ENCODE measurements around the gene LSM14B. TPM values are rescaled to one million over a fixed set of nuclear protein-coding genes. Genes with fewer than 3 reads are reported as not detected.

LSM14B gene
- total RNA-seq, 1 experiment from 2014 or later = 72.5 TPM

- Histone ChIP-seq H3K9me3 (ENCODE audit: low read depth, low read length, poor library complexity, severe bottlenecking) (no peaks in the 10 kb centered on the region), H3K4me1 (ENCODE audit: insufficient read depth, low read length, poor library complexity, severe bottlenecking) (peaks cover 10% of the 10 kb centered on the region), H3K27ac (ENCODE audit: low read depth, low read length, poor library complexity, severe bottlenecking) (no peak overlapping the region), H3K36me3 (ENCODE audit: insufficient read depth, low read length, poor library complexity, severe bottlenecking) (peaks cover 36% of the 10 kb centered on the region), H3K27me3 (replicated peaks; ENCODE audit: insufficient read depth, low read depth, low read length, poor library complexity) (no peaks in the 10 kb centered on the region), H3K4me3 (ENCODE audit: low read depth, low read length, poor library complexity, severe bottlenecking) (no peak overlapping the region)
- BruUV-seq (replicated peaks) = no TSS peak
- no peak for DNase-seq (ENCODE audit: low spot score)
- CTCF ChIA-PET = no interaction called here
- intact Hi-C loops (cut with micrococcal nuclease; ENCODE audit: unreplicated experiment) = no loop called here
- POLR2A ChIA-PET (ENCODE audit: low non-redundant PET) = no interaction called here
- no peak for TF ChIP-seq CTCF (conservative IDR thresholded peaks at IDR 0.05; ENCODE audit: low read depth, low read length)
- TF ChIP-seq EZH2 (IDR thresholded peaks at IDR 0.05; ENCODE audit: borderline replicate concordance, low read depth, low read length, poor library complexity, severe bottlenecking) = no peak
These were observed 46.7 kb downstream of the LSM14B start for GRCh38 chr20:62168890-62169435.

GRCh38 chr20:62170536-62170935 is 48.3 kb downstream of the LSM14B start:
- TF ChIP-seq EZH2 (IDR thresholded peaks at IDR 0.05; ENCODE audit: borderline replicate concordance, low read depth, low read length, poor library complexity, severe bottlenecking) = no peak
- no peak for TF ChIP-seq CTCF (conservative IDR thresholded peaks at IDR 0.05; ENCODE audit: low read depth, low read length)
- Histone ChIP-seq H3K36me3 (ENCODE audit: insufficient read depth, low read length, poor library complexity, severe bottlenecking) (peaks cover 31% of the 10 kb centered on the region), H3K4me1 (ENCODE audit: insufficient read depth, low read length, poor library complexity, severe bottlenecking) (peaks cover 9% of the 10 kb centered on the region), H3K27me3 (replicated peaks; ENCODE audit: insufficient read depth, low read depth, low read length, poor library complexity) (no peaks in the 10 kb centered on the region), H3K27ac (ENCODE audit: low read depth, low read length, poor library complexity, severe bottlenecking) (no peak overlapping the region), H3K4me3 (ENCODE audit: low read depth, low read length, poor library complexity, severe bottlenecking) (no peak overlapping the region), H3K9me3 (ENCODE audit: low read depth, low read length, poor library complexity, severe bottlenecking) (no peaks in the 10 kb centered on the region)
- ChIA-PET POLR2A (ENCODE audit: low non-redundant PET) (no interaction called here), CTCF (no interaction called here)
- no TSS peak for BruUV-seq (replicated peaks)
- no peak for DNase-seq (ENCODE audit: low spot score)
- intact Hi-C loops (cut with micrococcal nuclease; ENCODE audit: unreplicated experiment) = no loop called here

GRCh38 chr20:62171245-62171644 is 49.0 kb downstream of the LSM14B start:
- TF ChIP-seq CTCF (conservative IDR thresholded peaks at IDR 0.05; ENCODE audit: low read depth, low read length) (no peak), EZH2 (IDR thresholded peaks at IDR 0.05; ENCODE audit: borderline replicate concordance, low read depth, low read length, poor library complexity, severe bottlenecking) (no peak)
- H3K4me1 ChIP-seq (ENCODE audit: insufficient read depth, low read length, poor library complexity, severe bottlenecking) = peaks cover 2% of the 10 kb centered on the region
- ChIA-PET CTCF (interaction anchor here (0.6 kb wide), 1 partner anchor 72 kb away, joined by 4 read pairs; no protein-coding TSS in a partner anchor), POLR2A (ENCODE audit: low non-redundant PET) (no interaction called here)
- H3K27me3 ChIP-seq (replicated peaks; ENCODE audit: insufficient read depth, low read depth, low read length, poor library complexity) = no peaks in the 10 kb centered on the region
- intact Hi-C loops (cut with micrococcal nuclease; ENCODE audit: unreplicated experiment) = no loop called here
- H3K4me3 ChIP-seq (ENCODE audit: low read depth, low read length, poor library complexity, severe bottlenecking) = no peak overlapping the region
- no TSS peak for BruUV-seq (replicated peaks)
- no peak overlapping the region for H3K27ac ChIP-seq (ENCODE audit: low read depth, low read length, poor library complexity, severe bottlenecking)
- peaks cover 30% of the 10 kb centered on the region for H3K36me3 ChIP-seq (ENCODE audit: insufficient read depth, low read length, poor library complexity, severe bottlenecking)
- DNase-seq (ENCODE audit: low spot score) = no peak
- H3K9me3 ChIP-seq (ENCODE audit: low read depth, low read length, poor library complexity, severe bottlenecking) = no peaks in the 10 kb centered on the region
